ENCODE data around the gene DNAJC7. TPM values are rescaled to one million over a fixed set of nuclear protein-coding genes. Genes with fewer than 3 reads are reported as not detected.

The DNAJC7 gene
- total RNA-seq, 1 donor from 2014 or later = 103 TPM

GRCh38 chr17:41930009-41930832 is 87.0 kb downstream of the DNAJC7 start, which contains the start of gene ODAD4:
TSS of gene ODAD4 (plus strand) at chr17:41930617. CDS start at chr17:41930724, 107 bp downstream.
- intact Hi-C loops (cut with micrococcal nuclease) = loop anchor here (1.0 to 5.0 kb wide), 4 partner anchors 11 to 225 kb away; partner anchors contain the start of genes DNAJC7, FKBP10 and P3H4

- intact Hi-C loops (cut with micrococcal nuclease) = no loop called here
Observed at GRCh38 chr17:41928693-41929251, 88.5 kb downstream of the DNAJC7 start.

Other genes starting within 250 kb of the DNAJC7 start
- 0.73 and 0.93 TPM in 2 replicates for gene JUP, start 230.7 kb downstream of the DNAJC7 start, total RNA-seq
- 3.8 and 6.1 TPM in 2 replicates for gene P3H4, start 205.5 kb downstream of the DNAJC7 start, total RNA-seq
- 0.27 and 0.36 TPM in 2 replicates for gene FKBP10, start 204.4 kb downstream of the DNAJC7 start, total RNA-seq
- 42.8 and 43.4 TPM in 2 replicates for gene NT5C3B, start 181.2 kb downstream of the DNAJC7 start, total RNA-seq
- 0.07 and 0.09 TPM in 2 replicates for gene KLHL10, start 179.6 kb downstream of the DNAJC7 start, total RNA-seq
- 20.4 and 22.1 TPM in 2 replicates for gene KLHL11, start 152.0 kb downstream of the DNAJC7 start, total RNA-seq
- gene ACLY, start 98.5 kb downstream of the DNAJC7 start, total RNA-seq = 182 and 188 TPM in 2 replicates
- gene ODAD4, start 86.8 kb downstream of the DNAJC7 start, total RNA-seq = 0.66 and 0.73 TPM in 2 replicates
- 74.0 and 80.6 TPM in 2 replicates for gene CNP, start 50.6 kb downstream of the DNAJC7 start, total RNA-seq
- 22.2 and 24.7 TPM in 2 replicates for gene NKIRAS2, start 2.7 kb upstream of the DNAJC7 start, total RNA-seq
- gene C17orf113, start 33.2 kb upstream of the DNAJC7 start, total RNA-seq = 0.05 and 0.11 TPM in 2 replicates
- not detected in 2 replicates for gene ZNF385C, start 81.0 kb upstream of the DNAJC7 start, total RNA-seq
- gene DHX58, start 95.3 kb upstream of the DNAJC7 start, total RNA-seq = 35.9 and 38.8 TPM in 2 replicates
- 45.4 and 45.5 TPM in 2 replicates for gene KAT2A, start 103.9 kb upstream of the DNAJC7 start, total RNA-seq
- not detected in 2 replicates for gene HSPB9, start 105.4 kb upstream of the DNAJC7 start, total RNA-seq
- 91.7 and 95.8 TPM in 2 replicates for gene RAB5C, start 137.6 kb upstream of the DNAJC7 start, total RNA-seq
- 0.11 and 0.16 TPM in 2 replicates for gene KCNH4, start 163.7 kb upstream of the DNAJC7 start, total RNA-seq
- gene HCRT, start 168.0 kb upstream of the DNAJC7 start, total RNA-seq = not detected in 2 replicates
- 15.3 and 15.9 TPM in 2 replicates for gene GHDC, start 177.1 kb upstream of the DNAJC7 start, total RNA-seq